ENCODE results near the gene KLHL36.

Gene KLHL36

DNA sequence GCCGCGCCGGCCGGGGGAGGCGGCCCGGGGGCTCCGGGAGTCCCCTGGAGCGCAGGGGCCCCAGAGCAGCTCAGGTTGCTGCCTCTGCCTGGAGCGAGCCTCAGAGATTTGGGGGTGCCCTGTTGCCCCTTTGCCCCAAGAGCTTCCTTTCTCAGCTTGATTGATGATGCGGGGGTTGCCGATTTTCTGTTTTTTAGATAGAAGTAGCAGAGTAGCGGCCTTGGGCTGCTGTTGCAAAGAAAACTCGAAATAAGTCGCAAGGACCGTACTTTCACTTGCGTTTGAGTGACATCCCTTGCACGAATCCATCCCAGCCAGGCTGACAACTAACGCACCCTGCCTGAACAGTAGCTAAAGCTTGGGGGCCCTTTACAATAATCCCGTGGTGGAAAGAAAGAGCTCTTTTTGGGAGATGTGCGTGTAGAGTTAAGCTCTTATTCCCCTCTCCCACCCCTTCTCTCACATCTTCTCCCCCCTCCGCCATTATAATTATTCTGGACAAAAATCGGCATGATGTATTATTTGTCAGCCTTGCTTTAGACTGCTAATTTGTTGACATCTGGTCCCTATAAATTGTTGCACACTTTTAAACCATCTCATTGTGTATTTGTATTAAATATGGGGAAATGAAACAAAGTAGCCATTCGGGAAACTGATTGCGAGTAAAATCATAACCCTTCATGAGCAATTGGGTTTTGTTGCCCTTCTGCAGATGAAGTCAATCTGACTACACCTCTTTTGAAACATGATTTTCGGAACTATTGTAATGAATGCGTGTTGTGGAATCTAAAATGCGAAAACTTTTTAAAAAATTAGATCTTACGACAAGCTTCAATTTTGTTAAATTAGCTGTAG, 52.4 kb downstream of the KLHL36 start:
- TF ChIP-seq, protein P1, sequence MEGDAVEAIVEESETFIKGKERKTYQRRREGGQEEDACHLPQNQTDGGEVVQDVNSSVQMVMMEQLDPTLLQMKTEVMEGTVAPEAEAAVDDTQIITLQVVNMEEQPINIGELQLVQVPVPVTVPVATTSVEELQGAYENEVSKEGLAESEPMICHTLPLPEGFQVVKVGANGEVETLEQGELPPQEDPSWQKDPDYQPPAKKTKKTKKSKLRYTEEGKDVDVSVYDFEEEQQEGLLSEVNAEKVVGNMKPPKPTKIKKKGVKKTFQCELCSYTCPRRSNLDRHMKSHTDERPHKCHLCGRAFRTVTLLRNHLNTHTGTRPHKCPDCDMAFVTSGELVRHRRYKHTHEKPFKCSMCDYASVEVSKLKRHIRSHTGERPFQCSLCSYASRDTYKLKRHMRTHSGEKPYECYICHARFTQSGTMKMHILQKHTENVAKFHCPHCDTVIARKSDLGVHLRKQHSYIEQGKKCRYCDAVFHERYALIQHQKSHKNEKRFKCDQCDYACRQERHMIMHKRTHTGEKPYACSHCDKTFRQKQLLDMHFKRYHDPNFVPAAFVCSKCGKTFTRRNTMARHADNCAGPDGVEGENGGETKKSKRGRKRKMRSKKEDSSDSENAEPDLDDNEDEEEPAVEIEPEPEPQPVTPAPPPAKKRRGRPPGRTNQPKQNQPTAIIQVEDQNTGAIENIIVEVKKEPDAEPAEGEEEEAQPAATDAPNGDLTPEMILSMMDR (IDR thresholded peaks at IDR 0.05; ENCODE audit: low read depth, low read length), result no peak
- peak; percentile 25 to 27 for DNase-seq (ENCODE audit: low read depth in 2 of 2)
- H3K4me3 ChIP-seq (replicated peaks in 1 of 2; ENCODE audit: low read depth in 2 of 2, low read length in 2 of 2), result peak overlapping the region; percentile 82 to 84

DNA sequence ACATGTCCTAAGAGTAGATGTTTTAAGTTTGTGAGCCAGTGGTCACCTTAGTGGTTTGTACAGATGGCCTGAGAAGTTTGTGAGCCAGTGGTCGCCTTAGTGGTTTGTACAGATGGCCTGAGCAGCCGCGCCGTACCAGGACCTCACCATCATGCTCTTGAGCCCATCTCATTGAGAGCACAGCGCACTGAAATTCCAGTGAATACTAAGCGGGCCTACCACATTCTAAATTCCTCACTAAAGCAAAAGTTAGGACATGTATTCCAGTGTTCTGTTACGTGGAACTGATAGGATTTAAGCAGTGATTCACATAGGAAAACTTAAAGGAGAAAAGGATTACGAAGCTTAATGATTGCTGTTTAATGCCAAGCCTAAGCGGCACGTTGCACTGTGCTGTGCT, 55.4 kb downstream of the KLHL36 start:
- H3K4me3 ChIP-seq (replicated peaks in 1 of 2; ENCODE audit: low read depth in 2 of 2, low read length in 2 of 2), result no peak overlapping the region
- TF ChIP-seq, protein P1 (IDR thresholded peaks at IDR 0.05; ENCODE audit: low read depth, low read length), result no peak
- no peak for DNase-seq (ENCODE audit: low read depth in 2 of 2)

DNA sequence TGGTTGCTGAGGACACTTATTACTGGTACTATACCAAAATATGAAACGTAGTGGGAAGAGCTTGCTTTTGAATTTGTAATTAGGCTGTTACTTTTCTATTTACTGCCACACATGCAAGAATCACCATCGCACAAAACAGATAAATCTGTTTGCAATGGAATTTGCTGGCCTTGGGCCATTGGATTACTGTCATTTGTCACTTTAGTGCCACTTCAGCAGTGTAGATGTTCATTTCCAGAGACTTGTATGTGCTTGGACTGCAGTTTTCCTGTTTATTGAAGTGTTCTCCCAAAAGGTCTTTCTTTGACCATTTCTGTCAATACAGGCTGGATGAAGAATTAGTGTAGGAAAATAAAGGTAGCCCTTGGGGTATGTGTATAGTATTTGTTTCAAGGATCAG, 55.9 kb downstream of the KLHL36 start:
- TF ChIP-seq, protein P1 (IDR thresholded peaks at IDR 0.05; ENCODE audit: low read depth, low read length), result no peak
- H3K4me3 ChIP-seq (replicated peaks in 1 of 2; ENCODE audit: low read depth in 2 of 2, low read length in 2 of 2), result no peak overlapping the region

DNA sequence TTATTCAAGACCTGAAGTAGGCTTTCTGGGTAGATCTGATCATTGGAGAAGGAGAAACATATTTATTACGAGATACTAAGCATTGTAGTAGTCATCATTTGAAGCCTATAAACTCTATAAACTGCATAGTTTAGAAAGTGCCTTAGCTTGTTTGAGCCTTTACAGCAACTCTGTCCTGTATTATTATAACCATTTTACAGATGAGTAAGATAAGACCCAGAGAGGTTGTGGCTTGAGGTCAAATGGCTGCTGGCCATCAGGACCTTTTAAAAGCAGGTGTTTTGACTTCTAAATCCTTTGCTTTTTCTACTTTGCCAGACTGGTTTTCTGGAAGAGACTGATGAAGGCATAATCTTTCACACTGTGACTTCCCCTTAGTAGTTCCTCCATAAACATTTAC, 58.5 kb downstream of the KLHL36 start:
- no peak for DNase-seq (ENCODE audit: low read depth in 2 of 2)
- no peak overlapping the region for H3K4me3 ChIP-seq (replicated peaks in 1 of 2; ENCODE audit: low read depth in 2 of 2, low read length in 2 of 2)
- TF ChIP-seq, protein P1 (IDR thresholded peaks at IDR 0.05; ENCODE audit: low read depth, low read length), result no peak

More for the DNA sequence above, 55.9 kb downstream of the KLHL36 start:
- no peak for DNase-seq (ENCODE audit: low read depth in 2 of 2)

DNA sequence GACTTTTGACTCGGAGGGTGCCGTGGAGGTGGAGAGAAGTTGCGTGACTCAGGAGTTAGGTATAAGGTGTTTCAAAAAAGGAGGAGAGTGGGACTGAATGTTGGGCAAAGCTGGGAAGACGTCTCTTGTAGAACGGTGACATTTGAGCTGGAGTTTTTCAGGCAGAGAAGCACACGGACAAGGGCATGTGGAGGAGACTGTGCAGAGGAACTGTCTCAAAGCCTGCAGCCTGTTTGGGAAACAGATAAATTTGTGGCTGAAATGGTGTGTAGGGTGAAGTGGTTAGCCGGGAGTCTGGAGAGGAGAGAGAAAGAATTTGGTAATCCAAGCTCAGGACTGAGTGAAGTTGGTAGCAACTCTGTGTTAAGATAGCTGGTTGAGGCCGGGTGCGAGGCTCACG, 61.3 kb downstream of the KLHL36 start:
- H3K4me3 ChIP-seq (replicated peaks in 1 of 2; ENCODE audit: low read depth in 2 of 2, low read length in 2 of 2), result no peak overlapping the region
- no peak for DNase-seq (ENCODE audit: low read depth in 2 of 2)
- TF ChIP-seq, protein P1 (IDR thresholded peaks at IDR 0.05; ENCODE audit: low read depth, low read length), result no peak

DNA sequence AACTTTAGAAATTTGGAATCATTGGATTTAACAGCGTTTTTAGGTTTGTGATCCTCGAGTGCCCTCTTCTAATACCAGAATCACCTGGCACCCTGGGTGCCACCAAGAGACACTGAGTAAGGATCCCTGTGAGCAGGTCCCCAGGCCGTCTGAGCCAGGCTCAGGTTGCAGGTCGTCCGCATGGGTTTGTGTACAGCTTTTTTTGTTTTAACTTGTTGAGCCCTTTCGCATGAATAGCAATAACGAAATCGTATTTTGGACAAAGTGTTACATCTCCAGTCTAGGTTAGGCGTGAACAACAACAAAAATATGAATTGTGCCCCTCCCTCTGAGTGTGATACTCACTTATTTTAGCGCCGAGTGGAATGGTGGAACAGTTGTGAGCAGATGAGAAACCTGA, 62.4 kb downstream of the KLHL36 start:
- no peak for DNase-seq (ENCODE audit: low read depth in 2 of 2)
- H3K4me3 ChIP-seq (replicated peaks in 1 of 2; ENCODE audit: low read depth in 2 of 2, low read length in 2 of 2), result no peak overlapping the region
- TF ChIP-seq, protein P1 (IDR thresholded peaks at IDR 0.05; ENCODE audit: low read depth, low read length), result no peak

Data from cardiac fibroblast (primary cell).